OCI-LY7 (cell line): ENCODE measurements around the gene DNM3. TPM values are rescaled to one million over a fixed set of nuclear protein-coding genes. Genes with fewer than 3 reads are reported as not detected.
A peak's percentile ranks its signal among the peaks of the same experiment; 100 is the strongest.

ENCODE experiments used
- BruUV-seq: library from RNA; stranded (reverse); fragments of 400-500 nt; replicated peaks from 2 replicates; lab custom pipeline; 2021; lab: Mats Ljungman, UMichigan
- CTCF ChIA-PET: fragments of 300-600 bp; sonication (Branson Sonifier 250); formaldehyde crosslinking; loops from one replicate; lab custom pipeline; 2022; ENCODE audit warnings: antibody characterized with exemption; ENCODE audit not compliant: unreplicated experiment; lab: Charles Lee
- POLR2A ChIA-PET: fragments of 300-600 bp; sonication (Branson Sonifier 250); formaldehyde crosslinking; loops from one replicate; lab custom pipeline; 2022; ENCODE audit warnings: antibody characterized with exemption; lab: Charles Lee
- DNase-seq: peaks from one replicate; pipeline ENCODE4 v3.0.0-alpha.2; 2015; ENCODE audit warnings: low spot score
- H2AFZ ChIP-seq: fragments of 200-600 bp; sonication (generic), shearing (Covaris generic); 2 replicates; pipeline ENCODE4 v1.6.1; 2014; ENCODE audit warnings: mild to moderate bottlenecking, antibody characterized with exemption, low read length, moderate library complexity
- H3K27ac ChIP-seq: fragments of 200-600 bp; sonication (generic); 2 replicates; pipeline ENCODE4 v1.5.1; 2014; ENCODE audit warnings: mixed run types, low read depth, mild to moderate bottlenecking, moderate library complexity, low read length, inconsistent platforms; ENCODE audit not compliant: poor library complexity, severe bottlenecking
- H3K36me3 ChIP-seq: fragments of 200-600 bp; sonication (generic); 2 replicates; pipeline ENCODE4 v1.6.1; 2014; ENCODE audit warnings: mild to moderate bottlenecking, antibody characterized with exemption, low read length, moderate library complexity, mixed read lengths; ENCODE audit not compliant: insufficient read depth
- H3K4me1 ChIP-seq: fragments of 200-600 bp; sonication (generic); 2 replicates; pipeline ENCODE4 v1.5.1; 2014; ENCODE audit warnings: mild to moderate bottlenecking, low read length; ENCODE audit not compliant: insufficient read depth, poor library complexity, severe bottlenecking
- H3K4me2 ChIP-seq: fragments of 200-600 bp; sonication (generic); 2 replicates; pipeline ENCODE4 v1.6.1; 2014; ENCODE audit warnings: mild to moderate bottlenecking, low read length
- H3K4me3 ChIP-seq: fragments of 200-600 bp; sonication (generic); 2 replicates; pipeline ENCODE4 v1.5.1; 2014; ENCODE audit warnings: mild to moderate bottlenecking, low read depth, low read length; ENCODE audit not compliant: poor library complexity, severe bottlenecking
- H3K79me2 ChIP-seq: fragments of 200-600 bp; sonication (generic); 2 replicates; pipeline ENCODE4 v1.6.1; 2016; ENCODE audit warnings: low read depth, mild to moderate bottlenecking, low read length, moderate library complexity, mixed read lengths; ENCODE audit not compliant: insufficient read depth
- H3K9me2 ChIP-seq: fragments of 200-600 bp; sonication (generic); 2 replicates; pipeline ENCODE4 v1.6.1; 2016; ENCODE audit warnings: mild to moderate bottlenecking, low read length, mixed read lengths; ENCODE audit not compliant: insufficient read depth
- H3K9me3 ChIP-seq: fragments of 200-600 bp; sonication (generic); 2 replicates; pipeline ENCODE4 v1.6.1; 2014; ENCODE audit warnings: mild to moderate bottlenecking, mixed run types, low read length, mixed read lengths
- H4K20me1 ChIP-seq: fragments of 200-600 bp; sonication (generic); 2 replicates; pipeline ENCODE4 v1.6.1; 2014; ENCODE audit warnings: mild to moderate bottlenecking, antibody characterized with exemption, low read length, moderate library complexity, mixed read lengths; ENCODE audit not compliant: insufficient read depth
- EZH2phosphoT487 ChIP-seq: fragments of 200-600 bp; sonication (generic); IDR thresholded peaks from 2 replicates; pipeline ENCODE4 v1.6.1; 2018; ENCODE audit warnings: low read depth, borderline replicate concordance, mild to moderate bottlenecking, mixed run types, antibody characterized with exemption, low read length, moderate library complexity, mixed read lengths
- intact Hi-C: fragments of 100-400 bp; cut with micrococcal nuclease; formaldehyde crosslinking; loops from one replicate; pipeline ENCODE4 v1.10.0; 2022; ENCODE audit not compliant: unreplicated experiment
- total RNA-seq, 2 experiments: library from RNA; depleted of rRNA in 1 of 2; stranded (reverse); fragments of >200 nt in 1 of 2; shearing (Covaris generic) in 1 of 2; gene quantifications; 2 replicates each; pipeline ENCODE4 v1.2.3, GENCODE V29; 2014 to 2022
- TF ChIP-seq, protein P1 (sequence below): fragments of 200-600 bp; sonication (generic); conservative IDR thresholded peaks from 2 replicates; pipeline ENCODE4 v1.5.1; 2014; ENCODE audit warnings: mild to moderate bottlenecking, antibody characterized with exemption, low read length, moderate library complexity, mixed read lengths

The DNM3 gene
- total RNA-seq, 2 experiments from 2014 or later, result 0.47 to 0.61 TPM

DNA sequence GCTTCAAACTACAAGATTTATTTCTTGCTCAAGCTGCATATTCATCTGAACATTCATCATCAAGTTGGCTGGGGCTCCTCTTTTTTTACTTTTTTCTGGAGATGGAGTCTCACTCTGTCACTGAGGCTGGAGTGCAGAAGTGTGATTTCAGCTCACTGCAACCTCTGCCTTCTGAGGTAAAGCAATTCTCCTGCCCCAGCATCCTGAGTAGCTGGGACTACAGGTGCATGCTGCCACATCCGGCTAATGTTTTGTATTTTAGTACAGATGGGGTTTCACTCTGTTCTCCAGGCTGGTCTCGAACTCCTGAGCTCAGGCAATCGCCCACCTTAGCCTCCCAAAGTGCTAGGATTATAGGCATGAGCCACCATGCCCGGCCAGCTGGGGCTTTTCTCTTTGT, 490.9 kb downstream of the DNM3 start:
- intact Hi-C loops, result no loop called here
- no TSS peak for BruUV-seq
- Histone ChIP-seq H3K4me3 (no peak overlapping the region), H3K4me1 (peaks cover 12% of the 10 kb centered on the region), H3K9me2 (no peaks in the 10 kb centered on the region), H4K20me1 (no peaks in the 10 kb centered on the region), H3K4me2 (peak overlapping the region; percentile 14; the same call in 1 of the 2 replicates), H3K36me3 (no peaks in the 10 kb centered on the region), H3K79me2 (no peaks in the 10 kb centered on the region), H3K27ac (no peak overlapping the region), H2AFZ (peak overlapping the region; percentile 20; the same call in 1 of the 2 replicates), H3K9me3 (no peaks in the 10 kb centered on the region)
- ChIA-PET POLR2A (no interaction called here), CTCF (no interaction called here)
- DNase-seq, result peak; percentile 50
- TF ChIP-seq, protein P1, sequence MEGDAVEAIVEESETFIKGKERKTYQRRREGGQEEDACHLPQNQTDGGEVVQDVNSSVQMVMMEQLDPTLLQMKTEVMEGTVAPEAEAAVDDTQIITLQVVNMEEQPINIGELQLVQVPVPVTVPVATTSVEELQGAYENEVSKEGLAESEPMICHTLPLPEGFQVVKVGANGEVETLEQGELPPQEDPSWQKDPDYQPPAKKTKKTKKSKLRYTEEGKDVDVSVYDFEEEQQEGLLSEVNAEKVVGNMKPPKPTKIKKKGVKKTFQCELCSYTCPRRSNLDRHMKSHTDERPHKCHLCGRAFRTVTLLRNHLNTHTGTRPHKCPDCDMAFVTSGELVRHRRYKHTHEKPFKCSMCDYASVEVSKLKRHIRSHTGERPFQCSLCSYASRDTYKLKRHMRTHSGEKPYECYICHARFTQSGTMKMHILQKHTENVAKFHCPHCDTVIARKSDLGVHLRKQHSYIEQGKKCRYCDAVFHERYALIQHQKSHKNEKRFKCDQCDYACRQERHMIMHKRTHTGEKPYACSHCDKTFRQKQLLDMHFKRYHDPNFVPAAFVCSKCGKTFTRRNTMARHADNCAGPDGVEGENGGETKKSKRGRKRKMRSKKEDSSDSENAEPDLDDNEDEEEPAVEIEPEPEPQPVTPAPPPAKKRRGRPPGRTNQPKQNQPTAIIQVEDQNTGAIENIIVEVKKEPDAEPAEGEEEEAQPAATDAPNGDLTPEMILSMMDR, result no peak
- no peak for TF ChIP-seq EZH2phosphoT487

DNA sequence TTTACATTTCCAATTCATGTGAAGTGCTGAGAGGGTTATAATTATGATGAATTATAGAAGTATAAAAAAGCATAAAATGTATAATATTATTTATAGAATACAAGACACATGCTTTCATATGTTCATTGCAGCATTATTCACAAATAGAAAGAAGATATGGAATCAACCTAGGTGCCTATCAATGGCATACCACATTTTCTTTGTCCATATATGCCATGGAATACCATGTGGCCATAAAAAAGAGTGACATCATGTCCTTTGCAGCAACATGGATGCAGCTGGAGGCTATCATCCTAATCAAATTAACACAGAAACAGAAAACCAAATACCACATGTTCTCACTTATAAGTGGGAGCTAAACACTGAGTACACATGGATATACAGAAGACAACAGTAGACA, 494.1 kb downstream of the DNM3 start:
- DNase-seq, result no peak
- Histone ChIP-seq H3K4me1 (peaks cover 12% of the 10 kb centered on the region), H3K4me3 (no peak overlapping the region), H3K36me3 (no peaks in the 10 kb centered on the region), H3K79me2 (no peaks in the 10 kb centered on the region), H3K9me3 (no peaks in the 10 kb centered on the region), H4K20me1 (no peaks in the 10 kb centered on the region), H3K9me2 (no peaks in the 10 kb centered on the region), H3K27ac (no peak overlapping the region), H3K4me2 (no peak overlapping the region), H2AFZ (no peak overlapping the region)
- no peak for TF ChIP-seq EZH2phosphoT487
- TF ChIP-seq, protein P1, result no peak
- intact Hi-C loops, result no loop called here
- ChIA-PET POLR2A (interaction anchor here (0.6 kb wide), 2 partner anchors 41 to 621 kb away, joined by 3 read pairs; no protein-coding TSS in a partner anchor), CTCF (no interaction called here)
- BruUV-seq, result no TSS peak

DNA sequence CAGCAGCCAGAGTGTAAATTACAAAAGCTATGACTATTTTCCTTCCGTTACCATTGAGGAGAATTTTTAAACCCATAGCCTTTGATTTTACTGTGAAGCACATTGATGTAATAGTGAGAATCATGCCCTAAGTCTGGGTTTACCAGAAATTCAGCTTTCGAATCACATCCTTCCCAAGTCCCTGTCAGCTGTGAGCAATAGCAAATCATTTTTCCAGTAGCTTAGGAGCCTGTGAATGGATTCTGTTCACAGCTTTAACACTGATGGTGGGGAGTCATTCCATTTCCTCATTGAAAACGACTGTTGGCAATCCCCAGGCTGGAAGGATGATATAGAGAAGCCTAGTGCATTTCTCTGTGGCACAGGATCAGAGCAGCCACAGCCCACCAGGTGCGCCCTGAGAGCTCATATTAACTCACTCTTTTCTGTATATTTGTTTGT, 497.0 kb downstream of the DNM3 start:
- Histone ChIP-seq H3K4me3 (no peak overlapping the region), H2AFZ (peak overlapping the region; percentile 42; the same call in 1 of the 2 replicates), H3K9me2 (no peaks in the 10 kb centered on the region), H3K27ac (no peak overlapping the region), H3K36me3 (no peaks in the 10 kb centered on the region), H3K4me1 (peaks cover 11% of the 10 kb centered on the region), H4K20me1 (no peaks in the 10 kb centered on the region), H3K4me2 (0 out of 2 replicates have a peak overlapping the region, but pooled peaks have one; percentile 17), H3K9me3 (no peaks in the 10 kb centered on the region), H3K79me2 (no peaks in the 10 kb centered on the region)
- no peak for DNase-seq
- CTCF ChIA-PET, result no interaction called here
- TF ChIP-seq, protein P1, result no peak
- no peak for TF ChIP-seq EZH2phosphoT487
- intact Hi-C loops, result no loop called here
- POLR2A ChIA-PET, result interaction anchor here (0.7 to 1.9 kb wide), 3 partner anchors 9 to 22 kb away, joined by 3 to 6 read pairs (median 5); no protein-coding TSS in a partner anchor
- no TSS peak for BruUV-seq
